GM19324 (cell line): ENCODE measurements around the gene CLCN3.
"Not testable (repeated sequence)": the region's sequence is repeated elsewhere in the genome, so short reads cannot be mapped to it uniquely, and the experiment has no call there.

ENCODE experiments used
- ATAC-seq: cut with Tn5 transposase; IDR thresholded peaks from one replicate; pipeline ENCODE4 v1.9.1; 2021; ENCODE audit warnings: mild to moderate bottlenecking, moderate library complexity; ENCODE audit not compliant: unreplicated experiment, low FRiP score

CLCN3 gene

GRCh38 chr4:169616846-169617245 lies 3.5 kb upstream of the CLCN3 start:
- ATAC-seq = no peak

GRCh38 chr4:169617306-169617705 lies 3.1 kb upstream of the CLCN3 start:
- ATAC-seq = no peak

GRCh38 chr4:169618286-169618685 lies 2.1 kb upstream of the CLCN3 start:
- ATAC-seq = no peak

GRCh38 chr4:169618986-169619385 lies 1.4 kb upstream of the CLCN3 start:
- ATAC-seq = no peak

GRCh38 chr4:169619518-169619957 lies 840 bp upstream of the CLCN3 start:
- peak; percentile 40 for ATAC-seq

GRCh38 chr4:169620880-169621248 lies 486 bp downstream of the CLCN3 start:
- ATAC-seq = no peak

GRCh38 chr4:169621731-169622492 lies 1.5 kb downstream of the CLCN3 start:
- no peak for ATAC-seq

GRCh38 chr4:169622566-169622965 lies 2.2 kb downstream of the CLCN3 start:
- no peak for ATAC-seq

- ATAC-seq = not testable (repeated sequence)
Observed at GRCh38 chr4:169624012-169624411, 3.6 kb downstream of the CLCN3 start.

GRCh38 chr4:169625886-169626285 lies 5.5 kb downstream of the CLCN3 start:
- no peak for ATAC-seq

GRCh38 chr4:169626331-169627282 lies 6.2 kb downstream of the CLCN3 start:
- no peak for ATAC-seq

GRCh38 chr4:169627307-169627706 lies 6.9 kb downstream of the CLCN3 start:
- ATAC-seq = no peak

GRCh38 chr4:169628579-169628978 lies 8.2 kb downstream of the CLCN3 start:
- ATAC-seq = no peak

GRCh38 chr4:169630069-169630468 lies 9.7 kb downstream of the CLCN3 start:
- no peak for ATAC-seq

GRCh38 chr4:169632896-169633295 lies 12.5 kb downstream of the CLCN3 start:
- no peak for ATAC-seq

GRCh38 chr4:169634975-169635374 lies 14.6 kb downstream of the CLCN3 start:
- ATAC-seq = no peak

- ATAC-seq = no peak
Observed at GRCh38 chr4:169640261-169640870, 20.0 kb downstream of the CLCN3 start.

- no peak for ATAC-seq
Observed at GRCh38 chr4:169644802-169645201, 24.4 kb downstream of the CLCN3 start.

GRCh38 chr4:169645627-169646026 lies 25.2 kb downstream of the CLCN3 start:
- no peak for ATAC-seq

- no peak for ATAC-seq
Observed at GRCh38 chr4:169649545-169650226, 29.3 kb downstream of the CLCN3 start.
